ENCODE data around the gene STAT5B.

GRCh38 chr17:42178817-42179216, 97.4 kb downstream of the STAT5B start:
- TF ChIP-seq CTCF (IDR thresholded peaks at IDR 0.05; ENCODE audit: insufficient read depth, low read length, poor library complexity, severe bottlenecking) (no peak), EZH2phosphoT487 (conservative IDR thresholded peaks at IDR 0.05; ENCODE audit: low read length) (no peak)
